Upper lobe of left lung (tissue), 6 donors: ENCODE results near the gene ZKSCAN1. TPM values are rescaled to one million over a fixed set of nuclear protein-coding genes. Genes with fewer than 3 reads are reported as not detected.

Experiments used
- ATAC-seq, 2 donors: fragments of 200-7000 bp; cut with Tn5 transposase; one replicate each; pipeline ENCODE4 v1.9.1; 2022; ENCODE audit warnings: mild to moderate bottlenecking in 2 of 2, moderate library complexity in 2 of 2; ENCODE audit not compliant: low FRiP score in 2 of 2
- DNase-seq, 2 donors: peaks; one replicate each; pipeline ENCODE4 v3.0.0-alpha.2; 2019 to 2020
- H3K27ac ChIP-seq, 4 donors: fragments of 200-600 bp; sonication (generic); one replicate each; pipeline ENCODE4 v1.5.1; 2016 to 2019
- H3K27me3 ChIP-seq, 4 donors: fragments of 200-600 bp; sonication (generic); one replicate each; pipeline ENCODE4 v1.5.1; 2017 to 2019
- H3K36me3 ChIP-seq, 4 donors: fragments of 200-600 bp; sonication (generic); one replicate each; pipeline ENCODE4 v1.5.1; 2016 to 2019
- H3K4me1 ChIP-seq, 4 donors: fragments of 200-600 bp; sonication (generic); one replicate each; pipeline ENCODE4 v1.5.1; 2018 to 2019
- H3K4me3 ChIP-seq, 4 donors: fragments of 200-600 bp; sonication (generic); one replicate each; pipeline ENCODE4 v1.5.1; 2017 to 2019; ENCODE audit warnings: mild to moderate bottlenecking in 2 of 4, moderate library complexity in 1 of 4
- H3K9me3 ChIP-seq, 4 donors: fragments of 200-600 bp; sonication (generic); one replicate each; pipeline ENCODE4 v1.5.1; 2018 to 2019
- CTCF ChIP-seq, 6 experiments: fragments of 450-650 bp in 4 of 6; fragments of 200-600 bp in 2 of 6; sonication (generic) in 2 of 6; IDR thresholded peaks; one replicate each; pipeline ENCODE4 v1.5.1; 2016 to 2019; ENCODE audit warnings: antibody characterized with exemption in 6 of 6
- EP300 ChIP-seq, 4 donors: sonication (generic); formaldehyde crosslinking; IDR thresholded peaks; one replicate each; pipeline ENCODE4 v1.5.1; 2017; ENCODE audit warnings: antibody characterized with exemption in 4 of 4, control low read depth in 2 of 4
- POLR2A ChIP-seq, 4 donors: fragments of 450-650 bp; IDR thresholded peaks; one replicate each; pipeline ENCODE4 v1.5.1; 2016 to 2017; ENCODE audit warnings: antibody characterized with exemption in 4 of 4, mild to moderate bottlenecking in 2 of 4
- POLR2AphosphoS5 ChIP-seq, 2 donors: sonication (generic); formaldehyde crosslinking; IDR thresholded peaks; one replicate each; pipeline ENCODE4 v1.5.1; 2017; ENCODE audit warnings: antibody characterized with exemption in 2 of 2
- WGBS, 2 donors: methylation state at CpG; one replicate each; pipeline ENCODE4 v1.1.5; 2017 to 2018; 5-methylcytosine and 5-hydroxymethylcytosine counted together
- total RNA-seq, 6 donors: library from RNA; depleted of rRNA in 4 of 6; stranded (reverse); fragments of >200 nt in 4 of 6; gene quantifications; one replicate each; pipeline versions ENCODE4 v1.1.0 to v1.2.1, GENCODE V29; 2016 to 2021
- donor health status: DM: no; HTN: no; CAD: no; lungs with moderate emphysema.
- donor health status: DM: no; HTN: yes; CAD: no; lungs with severe emphysema.

Gene ZKSCAN1
- total RNA-seq, 6 donors from 2014 or later = 19.3 to 50.4 (median 36.9) TPM

GRCh38 chr7:100057006-100057405 is 41.6 kb downstream of the ZKSCAN1 start:
- Histone ChIP-seq H3K9me3 (no peaks in the 10 kb centered on the region), H3K36me3 (peaks cover 5 to 48% (median 31%) of the 10 kb centered on the region in 4 donors)

GRCh38 chr7:100059251-100059739 is 43.9 kb downstream of the ZKSCAN1 start:
- TF ChIP-seq POLR2AphosphoS5 (IDR thresholded peaks at IDR 0.05) = no peak
- no peak for TF ChIP-seq EP300 (IDR thresholded peaks at IDR 0.05)
- no peak for TF ChIP-seq POLR2A (IDR thresholded peaks at IDR 0.05)
- TF ChIP-seq CTCF (IDR thresholded peaks at IDR 0.05) = no peak

More at GRCh38 chr7:100057006-100057405, 41.6 kb downstream of the ZKSCAN1 start:
- TF ChIP-seq CTCF (IDR thresholded peaks at IDR 0.05) = no peak
- H3K27ac ChIP-seq = no peak overlapping the region
- no peak overlapping the region for H3K4me3 ChIP-seq
- H3K4me1 ChIP-seq = no peaks in the 10 kb centered on the region
- ATAC-seq = no peak
- WGBS, 2 donors = 91% methylated on average over 7 to 10 of the region's 10 CpGs
- no peaks in the 10 kb centered on the region for H3K27me3 ChIP-seq
- no peak for DNase-seq

GRCh38 chr7:100061518-100062193 is 46.3 kb downstream of the ZKSCAN1 start:
- 92 to 95% methylated on average over 11 of the region's 11 CpGs for WGBS, 2 donors
- H3K36me3 ChIP-seq = peaks cover 16 to 73% (median 49%) of the 10 kb centered on the region in 4 donors

More at GRCh38 chr7:100059251-100059739, 43.9 kb downstream of the ZKSCAN1 start:
- H3K4me3 ChIP-seq = no peak overlapping the region
- H3K27me3 ChIP-seq = no peaks in the 10 kb centered on the region
- peaks cover 12 to 65% (median 45%) of the 10 kb centered on the region in 4 donors for H3K36me3 ChIP-seq
- no peaks in the 10 kb centered on the region for H3K9me3 ChIP-seq
- ATAC-seq (no peak), DNase-seq (no peak)
- no peaks in the 10 kb centered on the region for H3K4me1 ChIP-seq
- H3K27ac ChIP-seq = no peak overlapping the region
- WGBS, 2 donors = 84 to 87% methylated on average over 5 of the region's 5 CpGs

GRCh38 chr7:100063376-100063775 is 48.0 kb downstream of the ZKSCAN1 start:
- DNase-seq = no peak
- H3K27me3 ChIP-seq = no peaks in the 10 kb centered on the region
- no peak for TF ChIP-seq POLR2A (IDR thresholded peaks at IDR 0.05)
- no peaks in the 10 kb centered on the region for H3K9me3 ChIP-seq
- no peak overlapping the region for H3K4me3 ChIP-seq
- H3K36me3 ChIP-seq = peaks cover 12 to 69% (median 34%) of the 10 kb centered on the region in 4 donors
- no peak for ATAC-seq
- H3K4me1 ChIP-seq = peaks cover 8 to 21% (median 12%) of the 10 kb centered on the region in 4 donors
- WGBS, 2 donors = 91 to 94% methylated on average over 4 of the region's 4 CpGs
- no peak overlapping the region for H3K27ac ChIP-seq

More at GRCh38 chr7:100061518-100062193, 46.3 kb downstream of the ZKSCAN1 start:
- Histone ChIP-seq H3K9me3 (no peaks in the 10 kb centered on the region), H3K27ac (no peak overlapping the region), H3K4me3 (no peak overlapping the region), H3K4me1 (peaks cover 8 to 21% (median 12%) of the 10 kb centered on the region in 4 donors), H3K27me3 (no peaks in the 10 kb centered on the region)
- ATAC-seq (no peak), DNase-seq (no peak)
- TF ChIP-seq POLR2A (IDR thresholded peaks at IDR 0.05) (no peak), EP300 (IDR thresholded peaks at IDR 0.05) (no peak), POLR2AphosphoS5 (IDR thresholded peaks at IDR 0.05) (no peak), CTCF (IDR thresholded peaks at IDR 0.05) (no peak)

GRCh38 chr7:100064162-100064561 is 48.8 kb downstream of the ZKSCAN1 start:
- WGBS, 2 donors = 88 to 90% methylated on average over 9 of the region's 9 CpGs
- peaks cover 11 to 61% (median 36%) of the 10 kb centered on the region in 4 donors for H3K36me3 ChIP-seq
- H3K9me3 ChIP-seq = no peaks in the 10 kb centered on the region

More at GRCh38 chr7:100064162-100064561, 48.8 kb downstream of the ZKSCAN1 start:
- no peak overlapping the region for H3K4me3 ChIP-seq
- DNase-seq (no peak), ATAC-seq (no peak)
- H3K27me3 ChIP-seq = no peaks in the 10 kb centered on the region
- TF ChIP-seq EP300 (IDR thresholded peaks at IDR 0.05) (no peak), CTCF (IDR thresholded peaks at IDR 0.05) (no peak)
- peaks cover 8 to 21% (median 12%) of the 10 kb centered on the region in 4 donors for H3K4me1 ChIP-seq
- H3K27ac ChIP-seq = no peak overlapping the region
